ENCODE data around the gene OR52I1.

The OR52I1 gene

GRCh38 chr11:4593739-4594138 lies at the start of gene OR52I1:
Gene OR52I1, plus strand, starts transcription at chr11:4594039. Its CDS starts 0 bp downstream, at chr11:4594039.
- DNase-seq = no peak

- no peak for DNase-seq
Measured at GRCh38 chr11:4544891-4545290, 48.9 kb upstream of the OR52I1 start, which contains the start of gene OR52M1. Gene OR52M1, plus strand, starts transcription at chr11:4545191. Its CDS starts 0 bp downstream, at chr11:4545191.

GRCh38 chr11:4546878-4547277 lies 47.0 kb upstream of the OR52I1 start:
- DNase-seq = no peak

GRCh38 chr11:4547416-4547815 lies 46.4 kb upstream of the OR52I1 start:
- DNase-seq = no peak

GRCh38 chr11:4551346-4551979 lies 42.4 kb upstream of the OR52I1 start:
- DNase-seq = no peak

GRCh38 chr11:4559527-4560440 lies 34.1 kb upstream of the OR52I1 start:
- DNase-seq = no peak

- no peak for DNase-seq
Measured at GRCh38 chr11:4560467-4560866, 33.4 kb upstream of the OR52I1 start.

- no peak for DNase-seq
Measured at GRCh38 chr11:4565371-4565770, 28.5 kb upstream of the OR52I1 start.

- DNase-seq = no peak
Measured at GRCh38 chr11:4569075-4569474, 24.8 kb upstream of the OR52I1 start.

- no peak for DNase-seq
Measured at GRCh38 chr11:4576880-4577279, 17.0 kb upstream of the OR52I1 start.

GRCh38 chr11:4577761-4578160 lies 16.1 kb upstream of the OR52I1 start:
- no peak for DNase-seq

GRCh38 chr11:4578624-4579023 lies 15.2 kb upstream of the OR52I1 start:
- DNase-seq = no peak

- no peak for DNase-seq
Measured at GRCh38 chr11:4580124-4580523, 13.7 kb upstream of the OR52I1 start.

GRCh38 chr11:4581443-4581842 lies 12.4 kb upstream of the OR52I1 start, which contains the start of gene OR52I2:
Gene OR52I2, plus strand, starts transcription at chr11:4581743.
- no peak for DNase-seq

GRCh38 chr11:4589017-4589416 lies 4.8 kb upstream of the OR52I1 start:
- DNase-seq = no peak

GRCh38 chr11:4605057-4605456 lies 11.2 kb downstream of the OR52I1 start:
- no peak for DNase-seq

GRCh38 chr11:4606231-4607015 lies 12.6 kb downstream of the OR52I1 start:
- no peak for DNase-seq

GRCh38 chr11:4607096-4607495 lies 13.3 kb downstream of the OR52I1 start:
- DNase-seq = no peak

- peak; percentile 92 to 94 for DNase-seq
Measured at GRCh38 chr11:4607781-4608666, 14.2 kb downstream of the OR52I1 start, which contains the start of gene TRIM68. Gene TRIM68, minus strand, starts transcription at chr11:4608231. Its CDS starts 2,727 bp downstream, at chr11:4605504.

- no peak for DNase-seq
Measured at GRCh38 chr11:4610258-4610935, 16.6 kb downstream of the OR52I1 start.

GRCh38 chr11:4611986-4612385 lies 18.1 kb downstream of the OR52I1 start:
- no peak for DNase-seq

Measured in stimulated activated CD4-positive, alpha-beta T cell treated with anti-CD3 and anti-CD28 coated beads, Interleukin-4, amount 100 ng/mL, for 4 hours (primary cell).